IMR-90 (cell line): ENCODE measurements around the gene KLHL17. TPM values are rescaled to one million over a fixed set of nuclear protein-coding genes. Genes with fewer than 3 reads are reported as not detected.

Source experiments
- ATAC-seq: fragments of 200-7000 bp; cut with Tn5 transposase; 2 replicates; pipeline ENCODE4 v1.9.1; 2020; ENCODE audit warnings: low read depth, mild to moderate bottlenecking, moderate library complexity
- BruUV-seq: library from RNA; stranded (reverse); fragments of 400-500 nt; replicated peaks from 2 replicates; lab custom pipeline; 2021; lab: Mats Ljungman, UMichigan
- CTCF ChIA-PET: fragments of 300-600 bp; formaldehyde crosslinking; extraction: SDS; loops from one replicate; lab custom pipeline; 2021; ENCODE audit warnings: antibody characterized with exemption; lab: Yijun Ruan, JAX
- POLR2A ChIA-PET: fragments of 300-600 bp; sonication (Branson Sonifier 250); formaldehyde crosslinking; loops from one replicate; lab custom pipeline; 2022; ENCODE audit warnings: antibody characterized with exemption; ENCODE audit not compliant: unreplicated experiment; lab: Charles Lee
- DNase-seq: peaks from one replicate; pipeline ENCODE4 v3.0.0; 2013
- H2AFZ ChIP-seq: replicated peaks from 2 replicates; pipeline ENCODE3; 2013; ENCODE audit warnings: low read length, mild to moderate bottlenecking; ENCODE audit not compliant: poor library complexity
- H2AK5ac ChIP-seq: 2 replicates; pipeline ENCODE4 v1.6.1; 2013; ENCODE audit warnings: low read depth, low read length, inconsistent platforms
- H2AK9ac ChIP-seq: replicated peaks from 2 replicates; pipeline ENCODE3; 2013; ENCODE audit warnings: mild to moderate bottlenecking, low read depth, low read length, moderate library complexity; ENCODE audit not compliant: poor library complexity
- H2BK120ac ChIP-seq: 2 replicates; pipeline ENCODE4 v1.6.1; 2013; ENCODE audit warnings: low read depth, low read length, inconsistent platforms
- H2BK15ac ChIP-seq: 3 replicates; pipeline ENCODE4 v1.6.1; 2013; ENCODE audit warnings: low read depth, low read length, inconsistent platforms
- H2BK20ac ChIP-seq: 2 replicates; pipeline ENCODE4 v1.6.1; 2013; ENCODE audit warnings: low read depth, mild to moderate bottlenecking, inconsistent platforms, low read length, moderate library complexity
- H2BK5ac ChIP-seq: 2 replicates; pipeline ENCODE4 v1.6.1; 2013; ENCODE audit warnings: mild to moderate bottlenecking, low read depth, low read length, inconsistent platforms; ENCODE audit not compliant: poor library complexity, severe bottlenecking
- H3K14ac ChIP-seq: replicated peaks from 2 replicates; pipeline ENCODE4 v1.6.1; 2013; ENCODE audit warnings: low read depth, low read length, inconsistent platforms
- H3K18ac ChIP-seq: 2 replicates; pipeline ENCODE4 v1.6.1; 2013; ENCODE audit warnings: low read depth, low read length, control low read depth
- H3K23ac ChIP-seq: 2 replicates; pipeline ENCODE4 v1.6.1; 2013; ENCODE audit warnings: low read depth, low read length, inconsistent platforms
- H3K27ac ChIP-seq: 2 replicates; pipeline ENCODE4 v1.5.1; 2013; ENCODE audit warnings: mild to moderate bottlenecking, control low read depth, low read length; ENCODE audit not compliant: insufficient read depth
- H3K27me3 ChIP-seq: 2 replicates; pipeline ENCODE4 v1.6.1; 2013; ENCODE audit warnings: low read length; ENCODE audit not compliant: control insufficient read depth, insufficient read depth
- H3K36me3 ChIP-seq: 2 replicates; pipeline ENCODE4 v1.6.1; 2013; ENCODE audit warnings: low read length, mixed read lengths; ENCODE audit not compliant: control insufficient read depth, insufficient read depth
- H3K4ac ChIP-seq: 2 replicates; pipeline ENCODE4 v1.6.1; 2013; ENCODE audit warnings: low read depth, low read length, inconsistent platforms
- H3K4me1 ChIP-seq: 2 replicates; pipeline ENCODE4 v1.6.1; 2013; ENCODE audit warnings: low read length, mixed read lengths; ENCODE audit not compliant: control insufficient read depth, insufficient read depth
- H3K4me2 ChIP-seq: 2 replicates; pipeline ENCODE4 v1.6.1; 2013; ENCODE audit warnings: low read depth, mild to moderate bottlenecking, control low read depth, low read length, moderate library complexity
- H3K4me3 ChIP-seq: 2 replicates; pipeline ENCODE4 v1.5.1; 2013; ENCODE audit warnings: low read depth, mild to moderate bottlenecking, control low read depth, low read length, moderate library complexity; ENCODE audit not compliant: insufficient read depth
- H3K56ac ChIP-seq: 2 replicates; pipeline ENCODE4 v1.6.1; 2013; ENCODE audit warnings: low read length, inconsistent platforms; ENCODE audit not compliant: insufficient read depth; ENCODE audit errors: extremely low read depth
- H3K79me1 ChIP-seq, 2 experiments: 2 replicates each; pipeline ENCODE4 v1.6.1; 2013; ENCODE audit warnings: low read length in 2 of 2, inconsistent platforms in 1 of 2, low read depth in 1 of 2
- H3K9ac ChIP-seq: 2 replicates; pipeline ENCODE4 v1.6.1; 2013; ENCODE audit warnings: low read depth, low read length, control low read depth
- H3K9me1 ChIP-seq: 2 replicates; pipeline ENCODE4 v1.6.1; 2013; ENCODE audit warnings: low read length, inconsistent platforms; ENCODE audit not compliant: insufficient read depth
- H3K9me3 ChIP-seq: 2 replicates; pipeline ENCODE4 v1.6.1; 2013; ENCODE audit warnings: low read length; ENCODE audit not compliant: control insufficient read depth, insufficient read depth
- H4K20me1 ChIP-seq: 2 replicates; pipeline ENCODE4 v1.6.1; 2013; ENCODE audit warnings: low read length, inconsistent platforms; ENCODE audit not compliant: insufficient read depth
- H4K5ac ChIP-seq: 2 replicates; pipeline ENCODE4 v1.6.1; 2013; ENCODE audit warnings: mild to moderate bottlenecking, low read depth, low read length, control low read depth
- H4K8ac ChIP-seq, 2 experiments: 2 replicates each; pipeline ENCODE4 v1.6.1; 2013; ENCODE audit warnings: low read depth in 2 of 2, low read length in 2 of 2, control low read depth in 1 of 2, inconsistent platforms in 1 of 2
- H4K91ac ChIP-seq: 2 replicates; pipeline ENCODE4 v1.6.1; 2013; ENCODE audit warnings: low read depth, low read length, inconsistent platforms; ENCODE audit not compliant: insufficient read depth
- BHLHE40 ChIP-seq: fragments of 150-350 bp; IDR thresholded peaks from 2 replicates; pipeline ENCODE4 v1.6.1; 2016; ENCODE audit warnings: mild to moderate bottlenecking, low read depth, low read length
- CEBPB ChIP-seq: IDR thresholded peaks from 2 replicates; pipeline ENCODE4 v1.6.1; 2012; ENCODE audit warnings: low read depth, low read length, improper control_type of control experiment
- CTCF ChIP-seq: conservative IDR thresholded peaks from 2 replicates; pipeline ENCODE4 v1.5.1; 2012; ENCODE audit warnings: mild to moderate bottlenecking, low read depth, low read length, improper control_type of control experiment
- MAZ ChIP-seq: IDR thresholded peaks from 2 replicates; pipeline ENCODE4 v1.6.1; 2012; ENCODE audit warnings: low read depth, mild to moderate bottlenecking, low read length, improper control_type of control experiment, moderate library complexity, borderline replicate concordance
- MXI1 ChIP-seq: IDR thresholded peaks from 2 replicates; pipeline ENCODE4 v1.6.1; 2012; ENCODE audit warnings: low read depth, mild to moderate bottlenecking, low read length, moderate library complexity, borderline replicate concordance
- POLR2A ChIP-seq: IDR thresholded peaks from 2 replicates; pipeline ENCODE4 v1.6.1; 2012; ENCODE audit warnings: mild to moderate bottlenecking, low read depth, low read length
- RAD21 ChIP-seq: IDR thresholded peaks from 2 replicates; pipeline ENCODE4 v1.6.1; 2012; ENCODE audit warnings: low read length, improper control_type of control experiment
- RFX5 ChIP-seq: IDR thresholded peaks from 2 replicates; pipeline ENCODE4 v1.8.0; 2012; ENCODE audit warnings: low read depth, mild to moderate bottlenecking, low read length, moderate library complexity
- USF2 ChIP-seq: fragments of 150-350 bp; IDR thresholded peaks from 2 replicates; pipeline ENCODE4 v1.6.1; 2017; ENCODE audit warnings: mild to moderate bottlenecking, antibody characterized with exemption, low read length, low read depth
- WGBS, 2 experiments: methylation state at CpG; one replicate each; pipeline versions ENCODE4 v1.1.5 to v1.1.7; 2013; ENCODE audit warnings: missing lambda C conversion rate in 2 of 2; ENCODE audit not compliant: insufficient read length in 1 of 2; ENCODE audit errors: extremely low coverage in 2 of 2; 5-methylcytosine and 5-hydroxymethylcytosine counted together
- dilution Hi-C: fragments of 300-500 bp; cut with HindIII; formaldehyde crosslinking; loops from one replicate; pipeline ENCODE4 v1.14.3; 2018; ENCODE audit warnings: low sequenced_read_pairs; ENCODE audit not compliant: unreplicated experiment
- in situ Hi-C: fragments of 300-500 bp; cut with MboI; formaldehyde crosslinking; loops from 3 replicates; pipeline ENCODE4 v1.14.3; 2019; ENCODE audit warnings: low sequenced_read_pairs, inconsistent platforms, mixed read lengths
- intact Hi-C: fragments of 100-400 bp; cut with micrococcal nuclease; formaldehyde crosslinking; loops from 2 replicates; pipeline ENCODE4 v1.10.0; 2022
- polyA plus RNA-seq, 3 experiments: library from polyadenylated mRNA; depleted of rRNA; stranded (reverse); fragments of >200 nt; gene quantifications; 2 replicates each; pipeline ENCODE4 v1.2.3, GENCODE V29; 2012; ENCODE audit warnings: low replicate concordance in 1 of 3
- total RNA-seq: library from RNA; depleted of rRNA; stranded (reverse); fragments of >200 nt; gene quantifications from 2 replicates; pipeline ENCODE4 v1.2.3, GENCODE V29; 2012

The KLHL17 gene
- total and polyA plus RNA-seq, 2 of the 4 experiments (the other 2 are of a cell fraction): 3.4 to 41.0 TPM

DNA sequence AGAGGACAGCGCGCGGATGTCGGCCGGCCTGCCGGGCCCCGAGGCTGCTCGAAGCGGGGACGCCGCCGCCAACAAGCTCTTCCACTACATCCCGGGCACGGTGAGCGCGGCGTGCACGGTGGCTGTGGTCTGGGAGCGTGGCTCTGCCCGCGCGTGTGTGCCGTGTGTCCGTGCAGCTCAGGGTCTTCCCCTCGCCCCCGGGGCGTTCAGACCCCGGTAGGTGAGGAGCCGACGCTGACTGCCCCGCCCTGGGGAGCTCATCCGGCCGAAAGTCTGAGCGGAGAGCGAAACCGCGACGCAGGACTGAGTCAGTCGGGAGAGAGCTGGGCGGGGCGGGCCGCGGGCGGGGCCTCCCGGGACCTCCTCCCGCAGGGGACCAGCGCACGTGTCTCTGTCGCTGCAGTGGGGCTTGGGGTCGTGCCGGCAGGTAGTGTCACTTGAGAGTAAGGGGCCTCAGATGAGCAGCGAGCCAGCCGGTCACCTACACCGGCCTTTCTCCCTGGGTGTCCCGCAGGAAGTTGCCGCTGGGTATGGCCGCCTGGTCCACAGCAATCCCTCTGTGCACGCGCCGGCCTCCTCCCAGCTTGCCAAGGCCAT, 6.4 kb downstream of the KLHL17 start:
- Histone ChIP-seq H3K23ac (peak overlapping the region; percentile 61; the same call in 1 of the 2 replicates), H3K27me3 (peaks cover 5% of the 10 kb centered on the region; the same call in 1 of the 2 replicates), H3K4ac (peak overlapping the region; percentile 75), H3K56ac (no peak overlapping the region; the same call in 1 of the 2 replicates), H4K91ac (peak overlapping the region; percentile 87), H2AFZ (peak overlapping the region; percentile 91), H3K9me1 (peaks cover 6% of the 10 kb centered on the region), H3K14ac (peak overlapping the region; percentile 62), H3K36me3 (peaks cover 17% of the 10 kb centered on the region), H2AK9ac (peak overlapping the region; percentile 93), H4K8ac (peak overlapping the region; percentile 76 to 89; a peak in 3 of 4 replicates), H2BK20ac (no peak overlapping the region), H3K4me1 (peaks cover 6% of the 10 kb centered on the region; the same call in 1 of the 2 replicates), H4K20me1 (no peaks in the 10 kb centered on the region; the same call in 1 of the 2 replicates), H4K5ac (peak overlapping the region; percentile 86; the same call in 1 of the 2 replicates), H3K27ac (peak overlapping the region; percentile 78; the same call in 1 of the 2 replicates), H3K18ac (peak overlapping the region; percentile 77; the same call in 1 of the 2 replicates), H3K9ac (peak overlapping the region; percentile 85), H3K9me3 (no peaks in the 10 kb centered on the region), H3K4me3 (peak overlapping the region; percentile 92), H2BK15ac (no peak overlapping the region; the same call in 2 of the 3 replicates), H3K79me1 (peaks cover under 1 to 16% of the 10 kb centered on the region in 2 experiments; a peak in 3 of 4 replicates), H2BK5ac (peak overlapping the region; percentile 83), H2BK120ac (peak overlapping the region; percentile 66), H2AK5ac (peak overlapping the region; percentile 94), H3K4me2 (peak overlapping the region; percentile 96)
- intact Hi-C loops (no loop called here), in situ Hi-C loops (no loop called here), dilution Hi-C loops (no loop called here)
- POLR2A ChIA-PET: no interaction called here
- TF ChIP-seq CEBPB (no peak), RFX5 (no peak), BHLHE40 (peak; percentile 58; the same call in 1 of the 2 replicates), CTCF (no peak), MAZ (peak; percentile 84; the same call in 1 of the 2 replicates), POLR2A (peak; percentile 74), RAD21 (0 out of 2 replicates have a peak, but pooled peaks have one; percentile 7), MXI1 (peak; percentile 51; the same call in 1 of the 2 replicates), USF2 (peak; percentile 25; the same call in 1 of the 2 replicates)
- WGBS, 2 experiments: 7% methylated on average over 17 of the region's 60 CpGs; no CpG with 5 or more reads in 1 of the 2 experiments
- peak; percentile 50 for DNase-seq
- BruUV-seq: no TSS peak
- CTCF ChIA-PET: no interaction called here
- peak; percentile 97 for ATAC-seq
